ENCODE results near the gene SEMA4G. TPM values are rescaled to one million over a fixed set of nuclear protein-coding genes. Genes with fewer than 3 reads are reported as not detected.

The SEMA4G gene
- total and polyA plus RNA-seq, 2 of the 13 experiments (the other 11 are each of a cell fraction or from before 2014, with no cell fraction given), result 46.2 to 207 TPM

DNA sequence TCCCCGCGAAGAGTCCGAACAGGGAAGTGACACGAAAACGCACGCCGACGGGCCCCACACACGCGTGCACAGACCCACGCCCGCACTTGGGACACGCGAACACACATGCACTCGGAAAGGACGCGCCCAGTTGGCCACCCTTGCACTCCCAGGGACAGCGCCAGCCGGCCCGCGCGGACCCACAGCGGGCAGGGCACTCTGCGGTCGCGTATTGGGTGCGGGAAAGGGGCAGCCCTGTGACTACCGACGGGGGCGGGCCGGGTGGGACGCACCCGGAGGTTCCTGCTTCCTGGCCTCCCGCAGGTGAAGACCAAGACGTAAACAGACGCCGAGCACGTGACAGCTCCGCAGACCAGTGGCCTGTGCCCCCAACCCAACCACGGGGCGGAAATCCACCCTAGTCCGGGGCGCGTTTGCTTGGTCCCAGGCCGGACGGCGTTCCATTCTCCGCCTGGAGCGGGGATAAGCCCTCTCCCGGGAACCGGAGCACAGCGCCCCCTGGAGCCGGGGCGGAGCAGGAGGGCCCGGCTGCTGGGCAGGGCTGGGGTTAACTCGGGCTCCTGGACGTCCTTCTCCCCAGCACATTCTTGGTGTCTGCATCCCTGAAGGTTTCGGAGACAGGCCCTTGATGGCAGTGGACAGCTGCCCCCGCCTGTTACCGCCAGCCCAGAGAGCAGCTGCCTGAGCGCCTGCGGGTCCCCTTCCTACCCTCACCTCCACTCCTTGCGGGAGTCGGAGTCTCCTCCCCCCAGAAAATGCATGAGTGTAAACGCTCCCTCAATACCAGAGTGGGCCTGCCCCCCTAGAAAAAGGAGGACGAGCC, 28.3 kb downstream of the SEMA4G start (continued):
- TF ChIP-seq SMAD3 (CRISPR knock-in tag; IDR thresholded peaks at IDR 0.05), result no peak
- TF ChIP-seq ZNF329 (CRISPR knock-in tag; IDR thresholded peaks at IDR 0.05; ENCODE audit: low read depth), result 0 out of 2 replicates have a peak, but pooled peaks have one; percentile 50
- no peak for TF ChIP-seq EHMT2 (IDR thresholded peaks at IDR 0.05; ENCODE audit: borderline replicate concordance, low read depth, low read length)
- no peak for TF ChIP-seq ZNF10 (CRISPR knock-in tag; IDR thresholded peaks at IDR 0.05; ENCODE audit: borderline replicate concordance, low read depth)
- TF ChIP-seq HMGA1 (CRISPR knock-in tag; conservative IDR thresholded peaks at IDR 0.05), result no peak
- no peak for TF ChIP-seq SMARCE1 (IDR thresholded peaks at IDR 0.05; ENCODE audit: borderline replicate concordance)
- TF ChIP-seq, protein P1, sequence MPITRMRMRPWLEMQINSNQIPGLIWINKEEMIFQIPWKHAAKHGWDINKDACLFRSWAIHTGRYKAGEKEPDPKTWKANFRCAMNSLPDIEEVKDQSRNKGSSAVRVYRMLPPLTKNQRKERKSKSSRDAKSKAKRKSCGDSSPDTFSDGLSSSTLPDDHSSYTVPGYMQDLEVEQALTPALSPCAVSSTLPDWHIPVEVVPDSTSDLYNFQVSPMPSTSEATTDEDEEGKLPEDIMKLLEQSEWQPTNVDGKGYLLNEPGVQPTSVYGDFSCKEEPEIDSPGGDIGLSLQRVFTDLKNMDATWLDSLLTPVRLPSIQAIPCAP (CRISPR knock-in tag; IDR thresholded peaks at IDR 0.05; ENCODE audit: low read depth), result no peak
- TF ChIP-seq RFX3 (CRISPR knock-in tag; IDR thresholded peaks at IDR 0.05), result no peak
- TF ChIP-seq, protein P2, sequence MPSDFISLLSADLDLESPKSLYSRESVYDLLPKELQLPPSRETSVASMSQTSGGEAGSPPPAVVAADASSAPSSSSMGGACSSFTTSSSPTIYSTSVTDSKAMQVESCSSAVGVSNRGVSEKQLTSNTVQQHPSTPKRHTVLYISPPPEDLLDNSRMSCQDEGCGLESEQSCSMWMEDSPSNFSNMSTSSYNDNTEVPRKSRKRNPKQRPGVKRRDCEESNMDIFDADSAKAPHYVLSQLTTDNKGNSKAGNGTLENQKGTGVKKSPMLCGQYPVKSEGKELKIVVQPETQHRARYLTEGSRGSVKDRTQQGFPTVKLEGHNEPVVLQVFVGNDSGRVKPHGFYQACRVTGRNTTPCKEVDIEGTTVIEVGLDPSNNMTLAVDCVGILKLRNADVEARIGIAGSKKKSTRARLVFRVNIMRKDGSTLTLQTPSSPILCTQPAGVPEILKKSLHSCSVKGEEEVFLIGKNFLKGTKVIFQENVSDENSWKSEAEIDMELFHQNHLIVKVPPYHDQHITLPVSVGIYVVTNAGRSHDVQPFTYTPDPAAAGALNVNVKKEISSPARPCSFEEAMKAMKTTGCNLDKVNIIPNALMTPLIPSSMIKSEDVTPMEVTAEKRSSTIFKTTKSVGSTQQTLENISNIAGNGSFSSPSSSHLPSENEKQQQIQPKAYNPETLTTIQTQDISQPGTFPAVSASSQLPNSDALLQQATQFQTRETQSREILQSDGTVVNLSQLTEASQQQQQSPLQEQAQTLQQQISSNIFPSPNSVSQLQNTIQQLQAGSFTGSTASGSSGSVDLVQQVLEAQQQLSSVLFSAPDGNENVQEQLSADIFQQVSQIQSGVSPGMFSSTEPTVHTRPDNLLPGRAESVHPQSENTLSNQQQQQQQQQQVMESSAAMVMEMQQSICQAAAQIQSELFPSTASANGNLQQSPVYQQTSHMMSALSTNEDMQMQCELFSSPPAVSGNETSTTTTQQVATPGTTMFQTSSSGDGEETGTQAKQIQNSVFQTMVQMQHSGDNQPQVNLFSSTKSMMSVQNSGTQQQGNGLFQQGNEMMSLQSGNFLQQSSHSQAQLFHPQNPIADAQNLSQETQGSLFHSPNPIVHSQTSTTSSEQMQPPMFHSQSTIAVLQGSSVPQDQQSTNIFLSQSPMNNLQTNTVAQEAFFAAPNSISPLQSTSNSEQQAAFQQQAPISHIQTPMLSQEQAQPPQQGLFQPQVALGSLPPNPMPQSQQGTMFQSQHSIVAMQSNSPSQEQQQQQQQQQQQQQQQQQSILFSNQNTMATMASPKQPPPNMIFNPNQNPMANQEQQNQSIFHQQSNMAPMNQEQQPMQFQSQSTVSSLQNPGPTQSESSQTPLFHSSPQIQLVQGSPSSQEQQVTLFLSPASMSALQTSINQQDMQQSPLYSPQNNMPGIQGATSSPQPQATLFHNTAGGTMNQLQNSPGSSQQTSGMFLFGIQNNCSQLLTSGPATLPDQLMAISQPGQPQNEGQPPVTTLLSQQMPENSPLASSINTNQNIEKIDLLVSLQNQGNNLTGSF (CRISPR knock-in tag; IDR thresholded peaks at IDR 0.05), result no peak
- TF ChIP-seq MXI1 (IDR thresholded peaks at IDR 0.05; ENCODE audit: borderline replicate concordance, low read depth, low read length), result peak; percentile 33; the same call in 1 of the 3 replicates
- no peak for TF ChIP-seq NFRKB (IDR thresholded peaks at IDR 0.05)
- TF ChIP-seq ZNF788 (CRISPR knock-in tag; IDR thresholded peaks at IDR 0.05; ENCODE audit: borderline replicate concordance), result no peak; the same call in 1 of the 2 replicates
- TF ChIP-seq, protein P3, sequence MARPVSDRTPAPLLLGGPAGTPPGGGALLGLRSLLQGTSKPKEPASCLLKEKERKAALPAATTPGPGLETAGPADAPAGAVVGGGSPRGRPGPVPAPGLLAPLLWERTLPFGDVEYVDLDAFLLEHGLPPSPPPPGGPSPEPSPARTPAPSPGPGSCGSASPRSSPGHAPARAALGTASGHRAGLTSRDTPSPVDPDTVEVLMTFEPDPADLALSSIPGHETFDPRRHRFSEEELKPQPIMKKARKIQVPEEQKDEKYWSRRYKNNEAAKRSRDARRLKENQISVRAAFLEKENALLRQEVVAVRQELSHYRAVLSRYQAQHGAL (CRISPR knock-in tag; IDR thresholded peaks at IDR 0.05; ENCODE audit: not compliant biosample characterization), result no peak
- TF ChIP-seq, protein P4, sequence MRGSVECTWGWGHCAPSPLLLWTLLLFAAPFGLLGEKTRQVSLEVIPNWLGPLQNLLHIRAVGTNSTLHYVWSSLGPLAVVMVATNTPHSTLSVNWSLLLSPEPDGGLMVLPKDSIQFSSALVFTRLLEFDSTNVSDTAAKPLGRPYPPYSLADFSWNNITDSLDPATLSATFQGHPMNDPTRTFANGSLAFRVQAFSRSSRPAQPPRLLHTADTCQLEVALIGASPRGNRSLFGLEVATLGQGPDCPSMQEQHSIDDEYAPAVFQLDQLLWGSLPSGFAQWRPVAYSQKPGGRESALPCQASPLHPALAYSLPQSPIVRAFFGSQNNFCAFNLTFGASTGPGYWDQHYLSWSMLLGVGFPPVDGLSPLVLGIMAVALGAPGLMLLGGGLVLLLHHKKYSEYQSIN (CRISPR knock-in tag; IDR thresholded peaks at IDR 0.05; ENCODE audit: borderline replicate concordance), result no peak
- 0 out of 2 replicates have a peak, but pooled peaks have one; percentile 52 for TF ChIP-seq IRX3 (CRISPR knock-in tag; IDR thresholded peaks at IDR 0.05; ENCODE audit: borderline replicate concordance, low read depth)
- TF ChIP-seq ZNF615 (CRISPR knock-in tag; IDR thresholded peaks at IDR 0.05; ENCODE audit: borderline replicate concordance), result 0 out of 2 replicates have a peak, but pooled peaks have one; percentile 48
- TF ChIP-seq ZNF7 (CRISPR knock-in tag; IDR thresholded peaks at IDR 0.05), result no peak
- no peak for TF ChIP-seq HMG20B (CRISPR knock-in tag; conservative IDR thresholded peaks at IDR 0.05)
